IPS-18a (cell line): ENCODE measurements around the gene SLC51A.
"Not testable (repeated sequence)": the region's sequence is repeated elsewhere in the genome, so short reads cannot be mapped to it uniquely, and the experiment has no call there.

Experiments
- H3K27ac ChIP-seq: one replicate; pipeline ENCODE4 v1.5.1; 2013; ENCODE audit warnings: low read length
- H3K27me3 ChIP-seq: one replicate; pipeline ENCODE4 v1.6.1; 2013; ENCODE audit warnings: mild to moderate bottlenecking, low read length; ENCODE audit not compliant: control insufficient read depth, insufficient read depth
- H3K36me3 ChIP-seq: one replicate; pipeline ENCODE4 v1.6.1; 2013; ENCODE audit warnings: low read depth, low read length; ENCODE audit not compliant: control insufficient read depth
- H3K4me1 ChIP-seq: one replicate; pipeline ENCODE4 v1.6.1; 2013; ENCODE audit warnings: low read depth, low read length; ENCODE audit not compliant: control insufficient read depth
- H3K4me3 ChIP-seq: one replicate; pipeline ENCODE4 v1.5.1; 2013; ENCODE audit warnings: low read length
- H3K9ac ChIP-seq: one replicate; pipeline ENCODE4 v1.6.1; 2013; ENCODE audit warnings: mild to moderate bottlenecking, low read length, moderate library complexity
- H3K9me3 ChIP-seq: one replicate; pipeline ENCODE4 v1.6.1; 2013; ENCODE audit warnings: low read depth, low read length; ENCODE audit not compliant: control insufficient read depth

The SLC51A gene

GRCh38 chr3:196216089-196216564, at the start of gene SLC51A:
Gene SLC51A (plus strand): TSS chr3:196216534. CDS start chr3:196216713, 179 bp downstream.
- Histone ChIP-seq H3K4me3 (peak within 1 kb of the TSS; percentile 48), H3K9me3 (no peaks in the 10 kb centered on the region)

DNA sequence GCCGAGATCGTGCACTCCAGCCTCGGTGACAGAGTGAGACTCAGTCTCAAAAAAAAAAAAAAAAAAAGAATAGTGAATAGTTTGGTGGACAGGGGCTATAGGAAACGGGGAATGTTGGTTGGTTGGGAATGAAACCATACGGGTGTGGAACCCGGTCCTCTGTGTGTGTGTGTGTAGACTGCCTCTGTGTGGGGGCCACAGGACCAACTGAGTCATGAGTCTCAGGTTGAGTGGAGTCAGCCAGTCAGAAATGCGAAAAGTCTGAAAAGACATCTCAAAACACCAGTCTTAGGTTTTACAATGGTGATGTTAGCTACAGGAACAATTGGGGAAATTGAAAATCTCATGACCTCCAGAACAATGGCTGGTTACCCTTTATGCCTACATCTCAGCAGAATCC, 49.6 kb upstream of the SLC51A start:
- Histone ChIP-seq H3K27me3 (no peaks in the 10 kb centered on the region), H3K4me3 (no peak overlapping the region), H3K9ac (no peak overlapping the region), H3K36me3 (no peaks in the 10 kb centered on the region), H3K9me3 (no peaks in the 10 kb centered on the region), H3K27ac (no peak overlapping the region), H3K4me1 (no peaks in the 10 kb centered on the region)

More at GRCh38 chr3:196216089-196216564, at the start of gene SLC51A:
- no peak within 1 kb of the TSS for H3K27ac ChIP-seq
- H3K36me3 ChIP-seq = no peaks in the 10 kb centered on the region
- peaks cover 5% of the 10 kb centered on the region for H3K4me1 ChIP-seq
- no peaks in the 10 kb centered on the region for H3K27me3 ChIP-seq
- no peak within 1 kb of the TSS for H3K9ac ChIP-seq

GRCh38 chr3:196168808-196169391, 47.4 kb upstream of the SLC51A start:
- H3K4me3 ChIP-seq = no peak overlapping the region
- no peaks in the 10 kb centered on the region for H3K27me3 ChIP-seq
- no peak overlapping the region for H3K9ac ChIP-seq
- no peaks in the 10 kb centered on the region for H3K36me3 ChIP-seq
- no peaks in the 10 kb centered on the region for H3K4me1 ChIP-seq
- H3K9me3 ChIP-seq = no peaks in the 10 kb centered on the region
- H3K27ac ChIP-seq = no peak overlapping the region

DNA sequence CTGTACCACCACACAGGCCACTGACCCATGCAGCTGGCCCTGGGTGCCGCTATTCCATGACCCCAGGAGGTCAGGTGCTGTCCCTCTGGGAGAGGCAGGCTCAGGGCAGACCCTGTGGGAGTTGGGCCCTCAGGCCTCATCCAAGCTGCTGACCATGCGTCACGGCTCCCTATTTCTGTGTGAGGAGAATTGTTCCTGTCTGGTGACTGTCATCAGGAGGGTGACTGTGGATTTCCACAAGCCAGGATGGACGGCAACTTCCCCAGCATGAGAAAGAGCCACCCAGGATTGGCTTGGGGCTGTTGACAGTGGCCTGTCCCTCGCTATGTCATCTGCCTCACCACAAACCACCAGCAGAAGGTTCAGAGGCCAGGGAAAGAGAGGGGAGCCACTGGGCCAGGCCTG, 46.5 kb upstream of the SLC51A start:
- Histone ChIP-seq H3K27ac (no peak overlapping the region), H3K9me3 (no peaks in the 10 kb centered on the region), H3K27me3 (no peaks in the 10 kb centered on the region), H3K36me3 (no peaks in the 10 kb centered on the region), H3K4me1 (no peaks in the 10 kb centered on the region), H3K9ac (no peak overlapping the region), H3K4me3 (no peak overlapping the region)

DNA sequence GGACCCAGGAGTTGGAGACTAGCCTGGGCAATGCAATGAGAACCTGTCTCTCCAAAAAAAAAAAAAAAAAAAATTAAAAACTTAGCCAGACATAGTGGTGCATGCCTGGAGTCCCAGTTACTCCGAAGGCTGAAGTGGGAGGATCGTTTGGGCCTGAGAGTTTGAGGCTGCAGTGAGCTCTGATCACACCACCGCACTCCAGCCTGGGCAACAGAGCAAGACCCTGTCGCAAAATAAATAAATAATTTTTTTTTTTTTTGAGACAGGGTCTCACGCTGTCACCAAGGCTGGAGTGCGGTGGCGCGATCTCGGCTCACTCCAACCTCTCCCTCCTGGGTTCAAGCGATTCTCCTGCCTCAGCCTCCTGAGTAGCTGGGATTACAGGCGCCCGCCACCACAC, 46.0 kb upstream of the SLC51A start:
- H3K27me3 ChIP-seq, H3K4me1 ChIP-seq, H3K36me3 ChIP-seq, H3K27ac ChIP-seq, H3K4me3 ChIP-seq, H3K9ac ChIP-seq, H3K9me3 ChIP-seq: not testable (repeated sequence)

GRCh38 chr3:196174652-196175051, 41.7 kb upstream of the SLC51A start:
- Histone ChIP-seq H3K9ac (no peak overlapping the region), H3K9me3 (no peaks in the 10 kb centered on the region), H3K4me3 (no peak overlapping the region), H3K27me3 (no peaks in the 10 kb centered on the region), H3K27ac (no peak overlapping the region), H3K36me3 (no peaks in the 10 kb centered on the region), H3K4me1 (peaks cover 9% of the 10 kb centered on the region)

DNA sequence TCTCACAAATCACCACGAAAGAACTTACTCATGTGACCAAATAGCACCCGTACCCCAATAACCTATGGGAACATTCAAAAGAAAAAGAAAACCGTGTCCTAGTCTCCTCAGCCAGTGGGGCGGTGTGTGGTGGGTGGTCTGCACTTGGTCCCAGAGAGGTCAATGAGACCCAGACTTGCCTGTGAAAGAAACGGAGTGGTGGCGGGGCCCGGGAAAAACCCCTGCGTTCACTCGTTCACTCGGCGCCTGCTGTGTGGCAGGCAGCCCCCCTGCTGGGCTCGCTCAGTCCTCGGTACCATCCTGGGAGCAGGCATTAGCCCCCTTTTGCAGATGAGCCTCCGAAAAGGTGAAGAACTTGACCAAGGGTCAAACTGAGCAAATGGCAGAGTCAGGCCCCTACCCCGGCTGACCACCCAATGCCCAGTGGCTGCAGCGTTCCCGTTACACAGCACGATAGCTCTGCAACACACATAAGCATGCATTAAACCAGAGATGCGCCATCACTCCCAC, 41.2 kb upstream of the SLC51A start:
- no peaks in the 10 kb centered on the region for H3K9me3 ChIP-seq
- H3K36me3 ChIP-seq = no peaks in the 10 kb centered on the region
- H3K4me3 ChIP-seq = no peak overlapping the region
- H3K9ac ChIP-seq = no peak overlapping the region
- peaks cover 10% of the 10 kb centered on the region for H3K4me1 ChIP-seq
- H3K27me3 ChIP-seq = no peaks in the 10 kb centered on the region
- H3K27ac ChIP-seq = no peak overlapping the region

DNA sequence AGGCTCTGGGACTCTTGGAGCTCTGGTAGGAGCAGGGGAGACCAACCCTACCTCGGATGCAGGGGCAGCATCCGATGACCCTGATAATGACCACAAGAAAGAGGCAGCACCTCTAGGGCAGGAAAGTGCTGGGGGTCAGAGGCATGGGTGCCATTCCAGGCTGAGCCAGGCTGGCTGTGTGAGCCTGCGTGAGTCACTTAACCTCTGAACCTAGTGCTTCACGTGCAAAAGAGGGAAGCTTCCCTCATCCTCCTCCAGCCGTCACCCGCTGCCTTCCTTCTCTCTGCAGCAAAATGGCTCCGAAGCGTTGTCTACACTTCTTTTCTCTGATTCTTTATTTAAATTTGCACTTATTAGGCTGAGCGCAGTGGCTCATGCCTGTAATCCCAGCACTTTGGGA, 40.6 kb upstream of the SLC51A start:
- H3K4me1 ChIP-seq = peaks cover 10% of the 10 kb centered on the region
- H3K9ac ChIP-seq = no peak overlapping the region
- no peaks in the 10 kb centered on the region for H3K36me3 ChIP-seq
- H3K27me3 ChIP-seq = no peaks in the 10 kb centered on the region
- no peak overlapping the region for H3K27ac ChIP-seq
- no peaks in the 10 kb centered on the region for H3K9me3 ChIP-seq
- no peak overlapping the region for H3K4me3 ChIP-seq

- Histone ChIP-seq H3K4me3 (no peak overlapping the region), H3K4me1 (peaks cover 10% of the 10 kb centered on the region), H3K36me3 (no peaks in the 10 kb centered on the region), H3K9ac (no peak overlapping the region), H3K27me3 (no peaks in the 10 kb centered on the region), H3K27ac (no peak overlapping the region), H3K9me3 (no peaks in the 10 kb centered on the region)
These were observed 38.8 kb upstream of the SLC51A start for GRCh38 chr3:196177567-196177966.

GRCh38 chr3:196177967-196178366, 38.4 kb upstream of the SLC51A start:
- Histone ChIP-seq H3K27me3 (no peaks in the 10 kb centered on the region), H3K9me3 (no peaks in the 10 kb centered on the region), H3K4me1 (peaks cover 10% of the 10 kb centered on the region), H3K9ac (no peak overlapping the region), H3K36me3 (no peaks in the 10 kb centered on the region), H3K27ac (no peak overlapping the region), H3K4me3 (no peak overlapping the region)

DNA sequence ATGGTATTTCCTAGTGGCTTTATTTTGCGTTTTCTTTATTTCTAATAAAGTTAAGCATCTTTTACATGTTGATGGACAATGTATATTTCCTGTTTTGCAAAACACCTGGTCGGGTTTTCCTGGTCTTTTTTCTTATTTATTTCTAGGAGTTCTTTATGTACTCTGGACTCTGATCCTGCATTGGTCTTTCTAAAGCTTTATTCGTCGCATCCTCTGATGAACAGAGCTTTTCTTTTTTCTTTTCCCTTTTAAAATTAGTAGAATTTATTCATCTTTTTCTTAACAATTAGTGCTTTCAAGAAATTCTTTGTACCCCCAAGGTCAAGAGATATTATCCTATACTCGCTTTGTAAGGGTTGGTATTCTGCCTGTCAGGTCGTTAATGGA, 37.3 kb upstream of the SLC51A start:
- Histone ChIP-seq H3K27me3 (no peaks in the 10 kb centered on the region), H3K36me3 (no peaks in the 10 kb centered on the region), H3K4me1 (peaks cover 10% of the 10 kb centered on the region), H3K9ac (no peak overlapping the region), H3K27ac (no peak overlapping the region), H3K4me3 (no peak overlapping the region), H3K9me3 (no peaks in the 10 kb centered on the region)
